H1 (cell line): ENCODE results near the gene ASCC2. TPM values are rescaled to one million over a fixed set of nuclear protein-coding genes. Genes with fewer than 3 reads are reported as not detected.

Source experiments
- BRCA1 ChIP-seq: IDR thresholded peaks from 2 replicates; pipeline ENCODE4 v1.6.1; 2012; ENCODE audit warnings: low read depth, low read length, improper control_type of control experiment
- KDM1A ChIP-seq: fragments of 200-600, 300-600 bp; sonication (generic); IDR thresholded peaks from 2 replicates; pipeline ENCODE4 v1.7.1; 2016; ENCODE audit warnings: mild to moderate bottlenecking, low read length, borderline replicate concordance
- ZNF274 ChIP-seq: IDR thresholded peaks from 2 replicates; pipeline ENCODE4 v1.7.0; 2012; ENCODE audit warnings: low read length, borderline replicate concordance; ENCODE audit errors: extremely low read depth
- polyA plus RNA-seq, 7 experiments: library from polyadenylated mRNA; depleted of rRNA in 3 of 7; stranded (reverse) in 5 of 7; unstranded in 2 of 7; fragments of >200 nt in 5 of 7; fragments of 200-250 nt in 2 of 7; gene quantifications; 1 replicate in 5 of 7; 2 replicates in 1 of 7; 4 replicates in 1 of 7; pipeline versions ENCODE4 v1.2.1 to v1.2.3, GENCODE V29; 2011 to 2013; ENCODE audit warnings: missing spikeins in 2 of 7, mixed read lengths in 2 of 7
- total RNA-seq: library from RNA; stranded (reverse); fragmentation: NEBNext Ultra II Directional; extraction: Animal tissue kit (Norgen Biotek cat#: 25700); gene quantifications from 2 replicates; pipeline ENCODE4 v1.2.1, GENCODE V29; 2021

Gene ASCC2
- total and polyA plus RNA-seq, 2 of the 8 experiments (the other 6 are each of a cell fraction or from before 2014, with no cell fraction given) = 35.0 to 35.8 TPM

- no peak for TF ChIP-seq KDM1A
- TF ChIP-seq ZNF274 = no peak
- TF ChIP-seq BRCA1 = no peak
Observed at GRCh38 chr22:29870574-29870973, 32.5 kb upstream of the ASCC2 start (continued).
